HG03025 (cell line): ENCODE results near the gene PDE4D.
"Not testable (repeated sequence)": the region's sequence is repeated elsewhere in the genome, so short reads cannot be mapped to it uniquely, and the experiment has no call there.

Source experiments
- ATAC-seq: cut with Tn5 transposase; IDR thresholded peaks from one replicate; pipeline ENCODE4 v1.9.1; 2021; ENCODE audit warnings: mild to moderate bottlenecking, moderate library complexity; ENCODE audit not compliant: unreplicated experiment, low FRiP score

PDE4D gene

DNA sequence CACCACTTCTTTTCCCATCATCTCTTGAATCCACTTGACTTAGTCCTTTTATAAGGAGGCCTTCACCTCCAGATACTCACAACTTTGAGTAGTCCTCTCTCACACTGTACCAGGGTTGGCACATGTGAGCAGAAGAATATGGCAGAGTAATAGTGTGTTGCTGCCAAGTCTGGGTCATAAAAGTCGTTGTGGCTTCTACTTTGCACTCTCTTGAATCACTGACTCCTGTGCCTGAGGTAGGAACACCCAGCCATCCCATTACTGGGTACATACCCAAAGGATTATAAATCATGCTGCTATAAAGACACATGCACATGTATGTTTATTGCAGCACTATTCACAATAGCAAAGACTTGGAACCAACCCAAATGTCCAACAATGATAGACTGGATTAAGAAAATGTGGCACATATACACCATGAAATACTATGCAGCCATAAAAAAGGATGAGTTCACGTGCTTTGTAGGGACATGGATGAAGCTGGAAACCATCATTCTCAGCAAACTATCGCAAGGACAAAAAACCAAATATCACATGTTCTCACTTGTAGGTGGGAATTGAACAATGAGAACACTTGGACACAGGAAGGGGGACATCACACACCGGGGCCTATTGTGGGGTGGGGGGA is 145.4 kb downstream of the PDE4D start:
- ATAC-seq, result not testable (repeated sequence)

DNA sequence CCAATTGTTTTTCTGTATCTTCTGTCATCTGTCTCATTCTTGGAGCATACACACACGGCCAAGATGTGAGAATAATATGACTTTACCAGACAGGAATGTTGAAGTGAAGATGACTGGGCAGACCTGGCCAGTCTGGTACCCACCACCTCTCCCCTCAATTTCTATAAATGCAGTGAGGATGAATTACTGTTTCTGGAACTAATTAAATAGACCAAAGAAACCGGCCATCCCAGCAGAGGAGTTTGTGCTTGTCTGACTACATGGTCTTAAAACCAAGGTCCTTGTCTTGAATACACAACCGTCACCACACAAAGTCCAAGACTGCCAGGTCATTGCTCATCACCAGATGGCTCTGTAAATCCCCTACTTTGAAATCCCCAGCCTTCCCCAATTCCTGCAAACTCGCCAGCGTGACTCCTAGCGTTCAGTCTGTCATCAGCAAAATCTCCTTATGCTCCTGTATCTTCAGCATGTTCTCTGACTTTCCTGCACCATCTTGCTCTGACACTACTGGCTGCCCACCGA is 147.2 kb downstream of the PDE4D start:
- ATAC-seq, result no peak

DNA sequence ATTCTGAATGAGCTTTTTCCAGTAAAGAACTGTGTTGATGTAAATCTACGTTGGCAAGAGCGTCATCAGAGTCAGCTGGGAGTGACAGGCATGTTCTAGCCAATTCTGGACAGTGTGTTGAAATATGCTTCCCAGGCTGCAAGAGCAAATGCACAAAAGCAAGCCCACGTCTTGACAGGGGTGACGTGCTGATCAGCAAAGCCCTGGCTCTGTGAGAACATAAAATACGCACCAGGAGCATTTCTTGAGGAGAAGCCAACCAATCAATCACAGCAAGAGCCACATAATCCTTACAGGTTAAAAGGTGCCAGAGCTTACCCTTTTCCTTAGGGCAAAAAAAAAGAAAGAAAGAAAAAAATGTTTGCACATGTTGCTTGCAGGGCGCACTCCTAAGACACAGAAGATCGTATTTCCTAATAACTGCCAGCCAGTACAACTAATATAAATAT is 148.1 kb downstream of the PDE4D start:
- ATAC-seq, result no peak

DNA sequence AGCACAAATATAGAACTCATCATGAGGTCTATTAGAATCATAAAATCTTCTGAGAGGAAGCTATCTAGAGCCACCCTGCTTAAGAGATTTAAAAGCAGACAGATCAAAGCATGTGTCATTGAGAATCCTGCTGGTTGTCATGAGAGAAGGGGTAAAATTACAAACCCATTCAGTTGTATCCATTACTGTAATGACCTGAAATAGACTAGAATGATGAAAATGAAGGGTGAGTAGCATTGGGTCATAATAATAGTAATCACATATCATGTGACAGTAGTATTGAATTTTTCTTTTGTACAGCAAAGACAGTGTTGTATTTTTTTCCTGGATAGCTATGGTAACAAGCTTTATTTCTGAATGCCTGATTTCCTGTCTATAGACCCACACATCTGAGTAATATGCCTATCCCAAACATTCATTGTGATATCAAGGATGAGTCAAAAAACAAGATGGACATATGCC is 149.0 kb downstream of the PDE4D start:
- ATAC-seq, result no peak

DNA sequence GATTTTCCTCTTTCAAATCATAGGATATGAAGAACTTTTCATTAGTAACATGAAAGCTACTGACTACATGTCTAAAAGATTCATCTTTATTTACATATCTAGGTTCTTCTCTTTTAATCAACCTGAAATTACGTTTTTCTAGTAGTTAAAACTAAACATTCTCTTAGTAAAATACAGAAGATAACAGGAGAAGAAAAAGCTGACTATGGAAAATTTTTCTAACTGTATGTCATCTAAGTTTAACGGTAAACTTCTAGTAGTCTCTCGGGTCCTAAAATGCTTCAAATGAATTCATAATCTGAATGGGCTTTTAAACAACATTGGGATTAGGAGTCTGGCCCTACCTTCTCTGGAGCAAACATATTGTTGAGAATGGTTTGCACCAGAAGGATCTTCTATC is 151.9 kb downstream of the PDE4D start:
- ATAC-seq, result no peak

DNA sequence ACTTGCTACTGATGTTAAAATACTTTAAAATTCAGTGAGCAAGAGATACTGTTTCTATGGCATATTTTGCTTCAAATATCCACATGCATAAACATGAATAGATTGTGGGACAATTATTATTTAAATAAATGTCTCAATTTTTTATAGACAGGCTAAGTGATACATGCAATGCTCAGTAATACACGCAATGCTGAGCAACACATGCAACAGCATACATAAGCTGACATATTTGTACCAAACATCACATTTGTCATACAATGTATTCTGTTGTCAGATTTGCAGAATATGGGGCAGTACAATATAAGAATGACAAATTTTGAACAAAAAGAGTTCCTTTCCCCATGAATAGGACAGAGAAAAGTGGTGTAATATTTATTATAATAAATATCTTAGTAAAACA is 155.5 kb downstream of the PDE4D start:
- no peak for ATAC-seq

DNA sequence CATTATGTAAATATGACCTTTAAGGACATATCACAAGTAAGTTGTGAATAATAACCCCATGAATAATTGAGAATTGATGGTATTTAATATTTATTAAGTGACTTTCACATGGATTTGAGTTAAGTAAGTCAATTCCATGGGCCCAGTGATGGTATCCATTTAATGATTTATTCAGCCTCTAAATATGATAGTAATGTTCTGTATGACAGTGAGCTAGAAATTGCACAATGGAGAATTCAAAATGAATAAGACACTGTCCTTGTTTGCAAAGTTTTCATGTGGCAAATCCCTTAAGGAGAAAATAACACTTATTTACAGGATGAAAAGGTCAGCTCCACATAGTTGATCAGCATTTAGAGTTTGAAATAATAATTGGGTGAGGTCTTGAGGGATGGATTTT is 160.7 kb downstream of the PDE4D start:
- ATAC-seq, result no peak

DNA sequence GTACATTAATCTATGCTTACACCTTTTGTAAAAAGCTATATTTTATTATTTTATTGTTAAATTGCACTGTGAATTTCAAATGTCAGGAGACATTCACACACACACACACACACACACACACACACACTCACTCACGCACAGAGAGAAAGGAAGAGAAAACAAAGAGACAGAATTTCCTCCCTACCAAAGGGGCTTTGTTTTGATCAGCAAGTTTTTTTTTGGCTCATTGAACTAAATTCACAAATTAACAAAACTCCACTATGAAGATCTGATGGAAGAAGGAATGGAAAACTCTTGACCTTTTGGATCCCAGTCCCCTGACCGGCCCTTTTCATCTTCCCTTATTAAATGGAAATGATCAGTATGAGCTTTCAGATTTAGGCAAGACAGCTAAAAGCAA is 161.2 kb downstream of the PDE4D start:
- ATAC-seq, result no peak

DNA sequence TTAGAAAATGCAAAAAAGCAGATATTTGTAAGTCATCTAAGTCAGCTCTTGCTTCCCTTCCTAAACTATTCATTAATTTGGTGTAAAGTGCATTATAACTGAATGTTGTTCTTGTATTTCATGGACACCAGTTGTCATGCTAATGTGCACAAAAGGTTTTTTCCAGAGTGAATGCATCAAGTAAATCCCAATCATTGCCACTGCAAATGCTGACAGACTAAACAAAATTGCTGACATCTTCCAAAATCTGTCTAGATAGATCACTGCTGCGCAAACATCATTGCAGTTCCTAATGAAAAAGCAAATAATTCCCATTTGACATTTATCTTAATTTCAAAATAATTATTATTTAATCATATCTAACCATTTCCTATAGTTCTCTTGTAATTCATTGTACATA is 161.7 kb downstream of the PDE4D start:
- ATAC-seq, result no peak

DNA sequence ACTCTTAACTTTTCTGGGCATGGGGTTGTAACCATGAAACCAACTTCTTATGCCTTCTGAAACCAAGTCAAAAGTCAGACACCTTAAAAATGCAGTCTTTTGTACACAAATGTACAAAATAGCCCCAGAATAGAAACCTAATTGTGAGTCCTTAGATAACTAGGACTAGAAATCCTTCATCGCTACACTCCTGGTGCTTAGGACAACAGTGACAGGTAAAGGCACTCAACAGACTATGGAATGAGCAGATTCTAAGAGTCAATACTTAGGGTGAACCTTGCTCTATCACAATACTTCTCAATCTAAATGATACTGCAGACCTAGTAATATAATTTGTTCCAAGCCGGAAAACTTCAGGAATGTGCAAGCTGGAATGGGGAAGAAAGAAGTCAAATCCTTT is 163.7 kb downstream of the PDE4D start:
- ATAC-seq, result no peak

DNA sequence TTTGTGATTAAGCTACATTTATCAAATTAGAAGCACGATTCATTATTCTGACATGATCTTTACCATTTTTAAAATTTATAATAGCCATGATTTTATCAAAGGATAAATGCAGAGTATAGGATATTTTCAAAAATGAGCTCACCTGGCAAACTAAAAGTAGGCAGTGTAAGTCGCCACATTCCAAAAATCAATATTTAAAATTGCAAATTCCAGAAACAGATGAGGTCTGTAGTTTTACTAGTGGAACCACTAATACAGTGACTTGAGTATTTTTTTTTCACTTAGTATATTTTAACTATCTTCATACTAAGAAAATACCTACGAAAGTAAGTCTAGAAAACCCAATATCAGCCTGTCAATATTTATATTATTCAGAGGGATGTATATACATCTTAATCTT is 164.2 kb downstream of the PDE4D start:
- ATAC-seq, result no peak

DNA sequence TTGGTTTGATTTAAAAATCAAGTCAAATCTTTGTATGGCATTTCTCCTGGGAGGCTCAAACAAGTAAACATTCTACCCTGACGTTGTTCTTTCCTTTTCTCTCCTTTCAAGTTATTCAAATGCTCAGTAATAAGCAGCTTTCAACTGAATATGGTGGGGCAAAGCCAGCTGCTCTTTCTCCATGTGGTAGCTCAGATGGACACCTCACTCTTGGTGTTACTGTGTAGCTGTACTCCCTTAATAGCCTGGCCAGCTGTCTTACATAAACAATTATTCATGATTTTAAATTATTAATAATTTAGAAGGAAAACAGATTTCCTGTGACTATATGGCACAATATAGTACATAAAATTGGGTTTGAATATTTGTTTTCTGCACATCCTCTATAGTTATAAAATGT is 165.2 kb downstream of the PDE4D start:
- ATAC-seq, result no peak

DNA sequence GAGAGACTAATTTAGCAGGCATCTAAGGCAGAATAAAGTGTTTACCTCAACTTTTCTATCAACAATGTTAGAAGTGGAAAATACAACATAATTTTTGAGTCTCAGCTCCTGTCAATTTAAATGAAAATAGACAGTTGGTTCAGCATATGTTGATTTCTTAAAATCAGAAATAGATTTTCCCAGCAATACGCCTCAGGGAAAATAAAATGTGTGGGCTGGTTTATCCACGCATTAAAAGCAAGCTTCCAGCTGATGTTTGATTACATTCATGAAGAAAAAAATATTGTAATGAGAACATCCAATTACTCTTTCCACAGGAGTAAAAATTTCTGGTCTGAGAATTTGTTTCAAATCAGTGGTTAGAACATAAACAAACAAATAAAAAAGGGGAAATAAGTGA is 166.3 kb downstream of the PDE4D start:
- no peak for ATAC-seq

DNA sequence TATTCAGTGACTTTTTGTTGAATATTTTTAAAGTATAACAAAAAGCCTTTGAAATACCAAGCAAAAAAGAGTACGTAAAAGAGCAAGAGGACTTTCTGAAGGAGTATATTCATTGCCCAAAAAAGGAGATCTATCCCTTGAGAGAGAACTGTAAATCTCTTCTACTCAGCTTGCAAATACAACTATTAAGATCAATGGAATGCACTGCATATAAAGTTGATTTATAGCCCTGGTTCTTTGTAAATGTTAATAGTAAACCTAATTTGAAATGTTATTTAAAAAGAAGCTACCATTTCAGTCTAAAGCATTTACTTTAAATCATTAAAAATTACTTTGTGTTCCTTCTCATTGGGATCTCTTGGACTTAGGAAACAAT is 168.1 kb downstream of the PDE4D start:
- ATAC-seq, result no peak

DNA sequence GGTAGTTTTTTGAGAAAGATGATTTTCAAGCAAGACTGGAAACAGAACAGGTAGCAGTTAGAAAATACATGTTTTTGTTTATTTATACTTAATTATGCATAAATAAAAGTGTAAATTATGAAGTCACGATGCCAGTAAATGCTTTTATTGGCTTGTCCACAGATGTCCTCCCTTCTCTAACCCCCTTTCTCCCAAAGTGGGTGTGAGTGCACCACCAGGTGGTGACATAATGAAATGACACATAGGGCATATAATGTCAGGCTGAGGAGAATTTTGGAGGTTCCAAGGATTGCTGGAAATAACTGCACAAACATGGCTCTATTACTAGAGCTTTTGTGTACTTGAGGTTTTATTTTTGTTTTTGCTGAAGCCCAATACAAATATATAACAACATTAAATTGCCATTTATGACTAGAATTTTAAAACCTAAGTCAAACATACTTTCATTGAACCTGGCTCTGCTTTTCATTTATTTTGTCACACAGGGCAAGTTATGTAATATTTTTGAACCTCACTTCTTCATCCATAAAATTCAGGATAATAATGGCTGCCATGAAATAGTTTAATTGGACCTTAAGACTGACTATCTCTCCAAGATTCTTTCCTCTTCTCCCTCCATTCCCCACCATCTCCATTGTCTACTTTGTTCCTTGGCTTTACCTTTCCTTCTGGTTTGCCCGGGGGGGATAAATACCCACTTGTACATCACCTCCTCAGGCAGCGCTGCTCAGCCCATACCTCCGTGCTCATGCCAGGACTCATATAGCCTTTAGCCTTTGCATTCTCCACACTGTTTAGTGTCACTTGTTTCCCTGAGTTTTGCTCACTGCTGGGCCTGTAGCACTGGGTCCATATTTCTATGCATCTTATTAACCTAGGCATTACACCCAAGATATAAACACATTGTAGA is 168.8 kb downstream of the PDE4D start:
- no peak for ATAC-seq

DNA sequence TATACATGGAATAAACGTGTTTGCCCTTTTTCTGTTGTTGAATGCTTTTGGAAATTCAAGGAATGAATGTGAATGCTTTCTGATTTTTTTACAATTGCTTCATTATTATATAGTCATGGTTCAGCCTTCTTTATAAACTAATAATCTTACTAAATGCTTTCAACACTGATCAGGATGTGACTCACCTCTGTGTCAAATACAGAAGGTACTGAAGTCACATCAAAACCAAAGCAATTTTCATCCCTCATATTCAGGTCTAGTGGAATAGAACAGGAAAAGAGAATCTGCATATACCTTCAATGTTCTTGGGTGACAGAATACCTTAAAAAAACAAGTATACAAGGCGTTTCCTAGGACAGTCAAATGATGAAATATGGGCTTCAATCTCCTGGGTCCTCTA is 170.7 kb downstream of the PDE4D start:
- no peak for ATAC-seq

DNA sequence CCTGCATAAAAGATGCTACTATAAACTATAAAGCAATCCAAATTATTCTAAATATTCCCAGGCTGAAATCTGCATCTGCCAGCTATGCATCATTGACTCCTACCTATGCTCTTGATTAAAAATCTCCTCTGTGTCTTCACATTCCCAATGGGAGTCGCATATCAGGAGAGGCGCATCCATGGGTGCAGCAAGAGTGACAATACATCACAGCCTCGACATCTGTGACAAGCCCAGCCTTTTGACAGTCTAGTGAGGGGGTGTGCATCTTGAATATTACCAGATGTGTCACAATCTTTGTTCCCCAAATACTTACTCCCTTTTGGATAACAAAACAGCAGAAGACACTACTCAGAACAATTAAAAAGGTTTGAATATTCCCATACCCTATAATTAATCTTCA is 171.8 kb downstream of the PDE4D start:
- no peak for ATAC-seq

DNA sequence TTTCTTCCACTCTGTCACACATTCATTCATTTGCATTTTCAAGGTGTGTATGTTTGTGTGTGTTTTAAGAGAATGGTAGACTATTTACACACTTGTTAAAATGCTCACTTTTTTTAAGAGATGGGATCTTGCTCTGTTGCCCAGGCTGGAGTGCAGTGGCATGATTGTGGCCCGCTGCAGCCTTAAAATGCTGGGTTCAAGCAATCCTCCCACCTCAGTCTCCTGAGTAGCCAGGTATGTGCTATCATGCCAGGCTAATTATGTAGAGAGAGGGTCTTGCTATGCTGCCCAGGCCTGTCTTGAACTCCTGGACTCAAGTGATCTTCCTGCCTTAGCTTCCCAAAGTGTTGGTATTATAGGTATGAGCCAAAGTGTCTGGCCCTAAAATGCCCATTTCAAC is 173.5 kb downstream of the PDE4D start:
- ATAC-seq, result no peak

DNA sequence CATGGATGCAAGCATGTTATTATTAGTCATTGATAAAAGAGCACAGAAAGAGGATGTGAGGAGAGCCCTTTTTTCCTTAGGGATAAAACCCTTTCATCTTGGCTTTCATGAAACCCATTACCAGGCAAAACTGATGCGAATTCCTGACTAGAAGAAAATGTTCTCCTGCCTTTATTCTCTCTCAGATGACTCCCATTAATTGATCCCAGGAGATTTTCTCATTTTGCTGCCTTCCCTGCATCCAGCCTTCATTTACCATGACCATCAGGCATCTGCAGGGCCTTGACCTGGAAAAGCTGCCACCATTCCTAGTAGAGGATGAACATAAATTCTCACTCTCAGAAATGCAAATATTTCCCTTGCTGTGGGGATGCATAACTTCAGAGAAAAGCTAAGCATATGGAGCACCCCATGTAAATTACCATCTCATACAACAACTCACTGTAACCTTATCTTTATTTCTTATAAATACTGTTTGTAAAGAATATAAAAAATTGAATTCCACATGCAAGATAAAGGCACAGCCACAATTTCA is 176.5 kb downstream of the PDE4D start:
- no peak for ATAC-seq

DNA sequence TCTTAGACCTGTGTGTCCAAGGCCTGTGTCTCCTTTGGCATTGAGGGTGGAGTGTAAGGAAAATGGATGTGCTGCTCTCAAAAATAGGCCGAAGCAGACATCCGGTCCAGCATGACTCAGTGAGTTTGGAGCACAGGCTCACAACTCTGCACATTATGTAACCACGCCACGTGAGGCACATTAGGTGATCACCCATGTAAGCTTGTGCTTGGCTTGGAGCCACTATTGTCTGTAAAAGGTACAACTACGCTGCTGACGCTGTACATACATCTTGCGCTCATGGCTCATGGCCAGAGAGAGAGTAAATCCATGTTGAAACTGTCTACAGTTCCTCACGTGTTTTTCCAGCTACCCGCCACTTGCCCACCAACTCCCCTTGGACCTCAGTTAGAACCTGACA is 177.5 kb downstream of the PDE4D start:
- ATAC-seq, result no peak

DNA sequence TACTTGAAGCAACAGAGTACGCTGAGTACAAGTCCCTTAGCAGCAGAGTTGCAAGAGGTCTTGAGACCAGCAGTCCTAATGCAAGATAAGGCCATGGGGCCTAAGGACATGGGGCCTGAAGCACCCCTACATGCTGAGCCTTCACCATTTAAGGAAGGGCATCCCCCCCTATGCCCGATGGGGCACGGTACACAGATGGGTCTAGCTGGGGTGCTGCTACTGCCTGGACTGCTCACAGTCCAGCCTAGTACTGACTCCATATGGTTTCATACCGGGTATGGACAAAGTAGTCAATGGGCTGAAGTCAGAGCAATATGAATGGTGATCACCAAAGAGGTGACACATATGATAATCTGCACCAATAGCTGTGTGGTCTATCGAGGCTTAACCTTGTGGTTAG is 178.3 kb downstream of the PDE4D start:
- ATAC-seq, result no peak

DNA sequence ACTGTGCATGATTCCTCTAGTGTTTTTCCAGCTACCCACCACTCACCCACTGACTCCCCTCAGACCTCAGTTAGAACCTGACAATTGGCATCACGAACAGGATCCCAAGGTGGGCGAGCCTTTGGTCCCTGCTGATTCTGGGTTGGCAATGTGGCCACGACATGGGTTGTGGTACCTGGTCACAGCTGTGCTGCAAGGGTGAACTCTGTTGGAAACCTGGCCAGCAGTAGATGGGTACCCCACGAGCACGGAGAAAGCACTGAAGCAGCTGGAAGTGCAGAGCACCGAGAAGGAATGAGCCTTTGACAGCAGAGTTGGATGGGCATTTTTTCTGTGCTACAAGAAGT is 180.1 kb downstream of the PDE4D start:
- ATAC-seq, result no peak
